Neural cell (in vitro differentiated cells): ENCODE data around the gene OTUD3. TPM values are rescaled to one million over a fixed set of nuclear protein-coding genes. Genes with fewer than 3 reads are reported as not detected.

Experiments used
- H2AFZ ChIP-seq: fragments of 200-600, 300-800 bp; sonication (generic), shearing (Covaris generic); 2 replicates; pipeline ENCODE4 v1.6.0; 2014; ENCODE audit warnings: low read depth, mild to moderate bottlenecking, antibody characterized with exemption, low read length, moderate library complexity
- H3F3A ChIP-seq: fragments of 200-600 bp; shearing (Covaris generic); 2 replicates; pipeline ENCODE4 v1.6.1; 2016; ENCODE audit warnings: mild to moderate bottlenecking, moderate library complexity, mixed read lengths, antibody characterized with exemption, low read length; ENCODE audit not compliant: insufficient read depth, poor library complexity, severe bottlenecking
- H3K27ac ChIP-seq: fragments of 200-600, 300-800 bp; sonication (generic), shearing (Covaris generic); 2 replicates; pipeline ENCODE4 v1.5.1; 2014; ENCODE audit warnings: mild to moderate bottlenecking, low read length, moderate library complexity
- H3K27me3 ChIP-seq: fragments of 300-800, 200-600 bp; sonication (generic), shearing (Covaris generic); 2 replicates; pipeline ENCODE4 v1.6.0; 2014; ENCODE audit warnings: mild to moderate bottlenecking, low read depth, low read length, moderate library complexity; ENCODE audit not compliant: insufficient read depth
- H3K36me3 ChIP-seq: fragments of 300-800, 200-600 bp; sonication (generic), shearing (Covaris generic); 2 replicates; pipeline ENCODE4 v1.5.1; 2014; ENCODE audit warnings: mild to moderate bottlenecking, antibody characterized with exemption, low read length, moderate library complexity; ENCODE audit not compliant: insufficient read depth
- H3K4me2 ChIP-seq: fragments of 300-800, 200-600 bp; sonication (generic), shearing (Covaris generic); 2 replicates; pipeline ENCODE4 v1.6.0; 2014; ENCODE audit warnings: mild to moderate bottlenecking, low read length
- H3K4me3 ChIP-seq: fragments of 300-800, 200-600 bp; sonication (generic), shearing (Covaris generic); 2 replicates; pipeline ENCODE4 v1.5.1; 2014; ENCODE audit warnings: mild to moderate bottlenecking, low read length, moderate library complexity
- H3K79me2 ChIP-seq: fragments of 200-600 bp; shearing (Covaris generic); replicated peaks from 2 replicates; pipeline ENCODE4 v1.6.0; 2014; ENCODE audit warnings: mild to moderate bottlenecking, low read length, moderate library complexity; ENCODE audit not compliant: insufficient read depth
- H3K9ac ChIP-seq: fragments of 300-800, 200-600 bp; sonication (generic), shearing (Covaris generic); 2 replicates; pipeline ENCODE4 v1.6.1; 2016; ENCODE audit warnings: mild to moderate bottlenecking, low read length, mixed read lengths
- H3K9me2 ChIP-seq: fragments of 200-600 bp; shearing (Covaris generic); 2 replicates; pipeline ENCODE4 v1.6.1; 2016; ENCODE audit warnings: mild to moderate bottlenecking, low read length, mixed read lengths; ENCODE audit not compliant: insufficient read depth
- H3K9me3 ChIP-seq: fragments of 200-600, 300-800 bp; sonication (generic), shearing (Covaris generic); 2 replicates; pipeline ENCODE4 v1.6.1; 2016; ENCODE audit warnings: mild to moderate bottlenecking, mixed run types, low read length, moderate library complexity, mixed read lengths
- H4K20me1 ChIP-seq: fragments of 200-600 bp; shearing (Covaris generic); 2 replicates; pipeline ENCODE4 v1.6.1; 2016; ENCODE audit warnings: mild to moderate bottlenecking, mixed run types; ENCODE audit not compliant: insufficient read depth
- CTCF ChIP-seq: fragments of 450-650 bp; IDR thresholded peaks from 2 replicates; pipeline ENCODE4 v1.5.1; 2014; ENCODE audit warnings: antibody characterized with exemption, mild to moderate bottlenecking, moderate library complexity; ENCODE audit not compliant: poor library complexity, severe bottlenecking
- EP300 ChIP-seq: fragments of 450-650 bp; conservative IDR thresholded peaks from 2 replicates; pipeline ENCODE4 v1.6.1; 2014; ENCODE audit warnings: antibody characterized with exemption, mild to moderate bottlenecking, moderate library complexity; ENCODE audit not compliant: poor library complexity, severe bottlenecking
- EZH2 ChIP-seq: fragments of 200-600, 300-800 bp; shearing (Covaris generic), sonication (generic); IDR thresholded peaks from 2 replicates; pipeline ENCODE4 v1.6.1; 2014; ENCODE audit warnings: antibody characterized with exemption, low read length, borderline replicate concordance, mild to moderate bottlenecking; ENCODE audit not compliant: insufficient read depth, poor library complexity, severe bottlenecking
- MXI1 ChIP-seq: fragments of 450-650 bp; conservative IDR thresholded peaks from 2 replicates; pipeline ENCODE4 v1.6.1; 2014; ENCODE audit warnings: antibody characterized with exemption, mild to moderate bottlenecking; ENCODE audit not compliant: poor library complexity, severe bottlenecking
- POLR2AphosphoS5 ChIP-seq: IDR thresholded peaks from 2 replicates; pipeline ENCODE4 v1.6.1; 2012
- RAD21 ChIP-seq: fragments of 450-650 bp; conservative IDR thresholded peaks from 2 replicates; pipeline ENCODE4 v1.6.1; 2014; ENCODE audit warnings: antibody characterized with exemption, mild to moderate bottlenecking, moderate library complexity
- SMC3 ChIP-seq: fragments of 450-650 bp; conservative IDR thresholded peaks from 2 replicates; pipeline ENCODE4 v1.6.1; 2014; ENCODE audit warnings: antibody characterized with exemption, mild to moderate bottlenecking, moderate library complexity; ENCODE audit not compliant: poor library complexity
- TAF1 ChIP-seq: IDR thresholded peaks from 2 replicates; pipeline ENCODE4 v1.6.1; 2012; ENCODE audit warnings: low read depth
- polyA plus RNA-seq: library from polyadenylated mRNA; depleted of rRNA; stranded (reverse); fragments of >200 nt; gene quantifications from 2 replicates; pipeline ENCODE4 v1.2.3, GENCODE V29; 2014
- TF ChIP-seq, protein P1 (sequence below): IDR thresholded peaks from 2 replicates; pipeline ENCODE4 v1.6.1; 2012; ENCODE audit warnings: borderline replicate concordance

The OTUD3 gene
- polyA plus RNA-seq, 1 donor from 2014 or later, result 24.0 TPM

GRCh38 chr1:19946971-19947370, 64.8 kb downstream of the OTUD3 start:
- Histone ChIP-seq H3K9me3 (no peaks in the 10 kb centered on the region), H3K4me3 (no peak overlapping the region), H3K79me2 (no peaks in the 10 kb centered on the region), H3K4me2 (no peak overlapping the region), H3K27me3 (no peaks in the 10 kb centered on the region), H3K36me3 (no peaks in the 10 kb centered on the region), H4K20me1 (no peaks in the 10 kb centered on the region), H3F3A (no peaks in the 10 kb centered on the region), H3K9me2 (no peaks in the 10 kb centered on the region), H3K9ac (no peak overlapping the region), H2AFZ (no peak overlapping the region), H3K27ac (no peak overlapping the region)
- TF ChIP-seq EP300 (no peak), TAF1 (no peak), RAD21 (no peak), EZH2 (no peak), SMC3 (no peak), MXI1 (no peak), POLR2AphosphoS5 (no peak), CTCF (no peak)
- TF ChIP-seq, protein P1, sequence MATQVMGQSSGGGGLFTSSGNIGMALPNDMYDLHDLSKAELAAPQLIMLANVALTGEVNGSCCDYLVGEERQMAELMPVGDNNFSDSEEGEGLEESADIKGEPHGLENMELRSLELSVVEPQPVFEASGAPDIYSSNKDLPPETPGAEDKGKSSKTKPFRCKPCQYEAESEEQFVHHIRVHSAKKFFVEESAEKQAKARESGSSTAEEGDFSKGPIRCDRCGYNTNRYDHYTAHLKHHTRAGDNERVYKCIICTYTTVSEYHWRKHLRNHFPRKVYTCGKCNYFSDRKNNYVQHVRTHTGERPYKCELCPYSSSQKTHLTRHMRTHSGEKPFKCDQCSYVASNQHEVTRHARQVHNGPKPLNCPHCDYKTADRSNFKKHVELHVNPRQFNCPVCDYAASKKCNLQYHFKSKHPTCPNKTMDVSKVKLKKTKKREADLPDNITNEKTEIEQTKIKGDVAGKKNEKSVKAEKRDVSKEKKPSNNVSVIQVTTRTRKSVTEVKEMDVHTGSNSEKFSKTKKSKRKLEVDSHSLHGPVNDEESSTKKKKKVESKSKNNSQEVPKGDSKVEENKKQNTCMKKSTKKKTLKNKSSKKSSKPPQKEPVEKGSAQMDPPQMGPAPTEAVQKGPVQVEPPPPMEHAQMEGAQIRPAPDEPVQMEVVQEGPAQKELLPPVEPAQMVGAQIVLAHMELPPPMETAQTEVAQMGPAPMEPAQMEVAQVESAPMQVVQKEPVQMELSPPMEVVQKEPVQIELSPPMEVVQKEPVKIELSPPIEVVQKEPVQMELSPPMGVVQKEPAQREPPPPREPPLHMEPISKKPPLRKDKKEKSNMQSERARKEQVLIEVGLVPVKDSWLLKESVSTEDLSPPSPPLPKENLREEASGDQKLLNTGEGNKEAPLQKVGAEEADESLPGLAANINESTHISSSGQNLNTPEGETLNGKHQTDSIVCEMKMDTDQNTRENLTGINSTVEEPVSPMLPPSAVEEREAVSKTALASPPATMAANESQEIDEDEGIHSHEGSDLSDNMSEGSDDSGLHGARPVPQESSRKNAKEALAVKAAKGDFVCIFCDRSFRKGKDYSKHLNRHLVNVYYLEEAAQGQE, result no peak

GRCh38 chr1:19949016-19949415, 66.8 kb downstream of the OTUD3 start:
- no peaks in the 10 kb centered on the region for H3K9me2 ChIP-seq
- no peaks in the 10 kb centered on the region for H3K36me3 ChIP-seq
- H3K4me2 ChIP-seq, result no peak overlapping the region
- H3K9me3 ChIP-seq, result no peaks in the 10 kb centered on the region
- H3K27ac ChIP-seq, result no peak overlapping the region
- H2AFZ ChIP-seq, result no peak overlapping the region
- no peak overlapping the region for H3K4me3 ChIP-seq
- H4K20me1 ChIP-seq, result no peaks in the 10 kb centered on the region
- no peaks in the 10 kb centered on the region for H3K79me2 ChIP-seq
- no peaks in the 10 kb centered on the region for H3K27me3 ChIP-seq
- no peak overlapping the region for H3K9ac ChIP-seq
- H3F3A ChIP-seq, result no peaks in the 10 kb centered on the region
- TF ChIP-seq CTCF (no peak), MXI1 (no peak), SMC3 (no peak), TAF1 (no peak), EP300 (no peak), EZH2 (no peak), RAD21 (no peak), POLR2AphosphoS5 (no peak)
- TF ChIP-seq, protein P1, result no peak
